Testis (tissue), 2 donors: ENCODE measurements around the gene XPC.

Experiments used
- POLR2A ChIP-seq: fragments of 450-650 bp; IDR thresholded peaks from one replicate; pipeline ENCODE4 v1.6.1; 2017; ENCODE audit warnings: antibody characterized with exemption, mild to moderate bottlenecking, moderate library complexity
- TF ChIP-seq, protein P1 (sequence below), 3 experiments: fragments of 450-650 bp in 2 of 3; fragments of 200-600 bp in 1 of 3; sonication (generic) in 1 of 3; IDR thresholded peaks; one replicate each; pipeline ENCODE4 v1.5.1; 2016 to 2019; ENCODE audit warnings: antibody characterized with exemption in 3 of 3, mild to moderate bottlenecking in 2 of 3, moderate library complexity in 1 of 3

GRCh38 chr3:14177580-14178246 lies 688 bp downstream of the XPC start:
- no peak for TF ChIP-seq POLR2A
- TF ChIP-seq, protein P1, sequence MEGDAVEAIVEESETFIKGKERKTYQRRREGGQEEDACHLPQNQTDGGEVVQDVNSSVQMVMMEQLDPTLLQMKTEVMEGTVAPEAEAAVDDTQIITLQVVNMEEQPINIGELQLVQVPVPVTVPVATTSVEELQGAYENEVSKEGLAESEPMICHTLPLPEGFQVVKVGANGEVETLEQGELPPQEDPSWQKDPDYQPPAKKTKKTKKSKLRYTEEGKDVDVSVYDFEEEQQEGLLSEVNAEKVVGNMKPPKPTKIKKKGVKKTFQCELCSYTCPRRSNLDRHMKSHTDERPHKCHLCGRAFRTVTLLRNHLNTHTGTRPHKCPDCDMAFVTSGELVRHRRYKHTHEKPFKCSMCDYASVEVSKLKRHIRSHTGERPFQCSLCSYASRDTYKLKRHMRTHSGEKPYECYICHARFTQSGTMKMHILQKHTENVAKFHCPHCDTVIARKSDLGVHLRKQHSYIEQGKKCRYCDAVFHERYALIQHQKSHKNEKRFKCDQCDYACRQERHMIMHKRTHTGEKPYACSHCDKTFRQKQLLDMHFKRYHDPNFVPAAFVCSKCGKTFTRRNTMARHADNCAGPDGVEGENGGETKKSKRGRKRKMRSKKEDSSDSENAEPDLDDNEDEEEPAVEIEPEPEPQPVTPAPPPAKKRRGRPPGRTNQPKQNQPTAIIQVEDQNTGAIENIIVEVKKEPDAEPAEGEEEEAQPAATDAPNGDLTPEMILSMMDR (IDR thresholded peaks at IDR 0.05), result no peak
